VCaP (cell line): ENCODE data around the gene NPC1.

ENCODE experiments used
- H3K27ac ChIP-seq: fragments of 450-650 bp; 2 replicates; pipeline ENCODE4 v1.5.1; 2017
- CTCF ChIP-seq: fragments of 450-650 bp; conservative IDR thresholded peaks from 2 replicates; pipeline ENCODE4 v1.5.1; 2017; ENCODE audit warnings: mild to moderate bottlenecking, moderate library complexity

Gene NPC1

DNA sequence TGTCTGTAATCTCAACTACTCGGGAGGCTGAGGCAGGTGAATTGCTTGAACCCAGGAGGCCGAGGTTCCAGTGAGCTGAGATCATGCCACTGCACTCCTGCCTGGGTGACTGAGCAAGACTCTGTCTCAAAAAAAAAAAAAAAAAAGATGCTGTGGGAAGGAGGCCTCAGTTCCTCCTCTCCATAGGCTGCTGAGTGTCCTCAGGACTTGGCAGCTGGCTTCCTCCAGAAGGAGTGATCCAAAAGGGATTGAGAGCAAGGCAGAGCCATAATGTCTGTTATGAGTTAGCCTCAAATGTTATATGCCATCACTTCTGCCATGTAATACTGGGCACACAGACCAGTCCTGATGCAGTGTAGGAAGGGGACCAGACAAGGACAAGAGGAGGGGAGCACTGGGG is 6.6 kb upstream of the NPC1 start:
- no peak for TF ChIP-seq CTCF
- H3K27ac ChIP-seq = no peak overlapping the region

DNA sequence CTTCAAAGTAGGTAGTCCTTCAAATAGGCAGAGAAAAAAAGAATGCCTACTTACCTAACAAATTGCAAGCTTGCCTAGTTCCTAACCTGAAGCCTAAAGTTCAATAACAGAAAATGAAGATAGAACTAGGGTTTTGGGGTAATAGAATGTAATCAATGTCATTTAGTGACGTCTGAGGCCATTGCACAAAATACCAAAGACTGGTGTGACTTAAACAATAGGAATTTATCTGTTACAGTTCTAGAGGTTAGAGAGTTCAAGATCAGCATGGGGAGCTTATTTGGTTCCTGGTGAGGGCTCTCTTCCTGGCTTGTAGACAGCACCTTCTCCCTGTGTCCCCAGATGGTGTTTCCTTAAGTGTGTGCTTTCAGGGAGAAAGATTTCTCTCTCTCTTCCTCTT is 4.7 kb upstream of the NPC1 start:
- TF ChIP-seq CTCF = no peak
- H3K27ac ChIP-seq = no peak overlapping the region

GRCh38 chr18:23588836-23589560 is 2.7 kb upstream of the NPC1 start:
- no peak for TF ChIP-seq CTCF
- no peak overlapping the region for H3K27ac ChIP-seq

GRCh38 chr18:23587220-23587642 is 925 bp upstream of the NPC1 start:
- peak; percentile 48 for TF ChIP-seq CTCF
- peak overlapping the region; percentile 88 for H3K27ac ChIP-seq

GRCh38 chr18:23585897-23586248 is 433 bp downstream of the NPC1 start:
- no peak for TF ChIP-seq CTCF
- peak overlapping the region; percentile 88 for H3K27ac ChIP-seq

DNA sequence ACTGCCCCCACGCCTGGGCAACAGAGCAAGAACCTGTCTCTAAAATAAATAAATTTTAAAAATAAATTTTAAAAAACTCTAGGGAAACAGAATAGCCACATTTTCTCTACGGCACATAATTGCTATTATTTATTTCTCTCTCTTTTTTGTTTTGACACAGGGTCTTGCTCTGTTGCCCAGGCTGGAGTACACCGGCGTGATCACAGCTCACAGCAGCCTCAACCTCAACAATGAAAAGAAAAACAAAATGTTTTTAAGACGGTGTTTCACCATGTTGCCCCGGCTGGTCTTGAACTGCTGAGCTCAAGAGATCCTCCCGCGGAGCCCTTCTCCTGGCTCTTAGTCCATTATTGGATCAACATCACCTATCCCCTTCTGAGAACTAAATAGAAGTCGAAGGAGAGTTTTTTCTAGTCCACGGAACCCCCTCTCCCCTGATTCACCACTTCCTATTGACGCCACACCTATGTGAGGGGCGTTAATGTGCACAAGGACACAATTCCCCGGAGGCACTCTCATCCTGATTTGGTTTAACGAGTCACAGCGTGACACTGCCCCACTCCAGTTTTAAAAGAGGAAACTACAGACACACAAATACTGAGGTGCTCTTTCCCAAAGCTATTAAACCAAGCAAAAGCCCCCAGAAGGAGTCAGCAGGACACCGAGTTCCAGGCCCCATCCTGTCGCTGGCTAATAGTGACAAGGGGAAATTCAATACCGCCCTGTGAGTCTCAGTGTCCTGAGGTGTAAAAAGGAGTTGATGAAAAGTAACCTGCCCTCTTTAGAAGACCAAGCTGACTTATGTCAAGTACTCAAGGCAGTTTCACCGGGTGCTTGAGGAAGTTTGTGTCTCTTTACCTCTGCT is 1.1 kb downstream of the NPC1 start:
- H3K27ac ChIP-seq = peak overlapping the region; percentile 88
- no peak for TF ChIP-seq CTCF
